NB4 (cell line): Measurements from ENCODE around the gene ZBTB7C.

Experiments
- CTCF ChIP-seq: IDR thresholded peaks from one replicate; pipeline ENCODE4 v1.5.1; 2012; ENCODE audit warnings: low read depth, low read length
- MAX ChIP-seq: IDR thresholded peaks from 2 replicates; pipeline ENCODE4 v1.6.1; 2011; ENCODE audit warnings: low read depth, low read length
- POLR2A ChIP-seq: IDR thresholded peaks from 2 replicates; pipeline ENCODE4 v1.6.1; 2011; ENCODE audit warnings: mild to moderate bottlenecking; ENCODE audit not compliant: insufficient read length; ENCODE audit errors: extremely low read depth

GRCh38 chr18:48122816-48123215 lies 286.4 kb downstream of the ZBTB7C start:
- TF ChIP-seq CTCF (no peak), POLR2A (no peak), MAX (no peak)
